Glomerular visceral epithelial cell (primary cell): ENCODE results near the gene HMGA1.
"Not testable (repeated sequence)": the region's sequence is repeated elsewhere in the genome, so short reads cannot be mapped to it uniquely, and the experiment has no call there.

ENCODE experiments used
- DNase-seq: peaks from one replicate; pipeline ENCODE4 v3.0.0-alpha.2; 2016; ENCODE audit errors: extremely low spot score

Gene HMGA1

GRCh38 chr6:34260576-34261267, 24.0 kb downstream of the HMGA1 start:
- DNase-seq = no peak

GRCh38 chr6:34263484-34263883, 26.8 kb downstream of the HMGA1 start:
- not testable (repeated sequence) for DNase-seq

- DNase-seq = no peak
These were observed 31.1 kb downstream of the HMGA1 start for GRCh38 chr6:34267746-34268145.

DNA sequence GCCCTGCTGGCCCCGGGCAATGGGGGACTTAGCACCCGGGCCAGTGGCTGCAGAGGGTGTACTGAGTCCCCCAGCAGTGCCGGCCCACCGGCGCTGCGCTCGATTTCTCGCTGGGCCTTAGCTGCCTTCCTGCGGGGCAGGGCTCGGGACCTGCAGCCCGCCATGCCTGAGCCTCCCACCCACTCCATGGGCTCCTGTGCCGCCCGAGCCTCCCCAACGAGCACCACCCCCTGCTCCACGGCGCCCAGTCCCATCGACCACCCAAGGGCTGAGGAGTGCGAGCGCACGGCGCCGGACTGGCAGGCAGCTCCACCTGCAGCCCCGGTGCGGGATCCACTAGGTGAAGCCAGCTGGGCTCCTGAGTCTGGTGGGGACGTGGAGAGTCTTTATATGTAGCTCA, 32.5 kb downstream of the HMGA1 start:
- DNase-seq = not testable (repeated sequence)

- not testable (repeated sequence) for DNase-seq
These were observed 33.1 kb downstream of the HMGA1 start for GRCh38 chr6:34269658-34270341.

GRCh38 chr6:34272013-34272926, 35.6 kb downstream of the HMGA1 start:
- no peak for DNase-seq

- DNase-seq = no peak
These were observed 36.7 kb downstream of the HMGA1 start for GRCh38 chr6:34273242-34273805.

GRCh38 chr6:34274129-34274528, 37.5 kb downstream of the HMGA1 start:
- DNase-seq = no peak

DNA sequence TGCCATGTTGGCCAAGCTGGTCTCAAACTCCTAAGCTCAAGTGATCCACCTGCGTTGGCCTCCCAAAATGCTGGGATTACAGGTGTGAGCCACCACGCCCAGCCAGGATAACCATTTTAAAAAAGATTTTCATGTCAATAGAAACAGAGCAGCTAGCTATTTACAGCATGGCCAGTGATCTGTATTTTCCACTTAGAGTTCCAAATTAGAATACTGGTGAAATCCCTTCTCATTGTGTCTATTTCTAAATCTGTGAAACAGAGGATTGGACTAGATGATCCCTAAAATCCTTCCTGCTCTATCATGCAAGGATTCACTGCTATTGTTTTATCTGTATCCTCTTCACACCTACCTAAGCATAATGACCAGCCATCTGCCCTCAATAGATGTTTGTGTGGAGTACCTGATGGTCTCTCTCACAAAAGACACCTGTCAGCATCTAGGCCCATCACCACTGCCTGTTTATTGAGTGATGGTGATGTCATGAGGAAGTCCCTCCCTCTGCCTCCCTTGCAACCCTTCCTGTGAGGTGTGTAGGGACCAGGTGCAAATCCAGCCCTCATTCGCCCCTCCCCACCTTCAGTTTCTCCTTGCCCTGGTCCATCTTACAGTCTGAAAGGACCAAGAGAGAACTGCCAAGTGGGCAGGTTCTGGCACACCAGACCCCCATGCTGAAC, 38.6 kb downstream of the HMGA1 start:
- DNase-seq = no peak

GRCh38 chr6:34276191-34276590, 39.5 kb downstream of the HMGA1 start:
- no peak for DNase-seq

DNA sequence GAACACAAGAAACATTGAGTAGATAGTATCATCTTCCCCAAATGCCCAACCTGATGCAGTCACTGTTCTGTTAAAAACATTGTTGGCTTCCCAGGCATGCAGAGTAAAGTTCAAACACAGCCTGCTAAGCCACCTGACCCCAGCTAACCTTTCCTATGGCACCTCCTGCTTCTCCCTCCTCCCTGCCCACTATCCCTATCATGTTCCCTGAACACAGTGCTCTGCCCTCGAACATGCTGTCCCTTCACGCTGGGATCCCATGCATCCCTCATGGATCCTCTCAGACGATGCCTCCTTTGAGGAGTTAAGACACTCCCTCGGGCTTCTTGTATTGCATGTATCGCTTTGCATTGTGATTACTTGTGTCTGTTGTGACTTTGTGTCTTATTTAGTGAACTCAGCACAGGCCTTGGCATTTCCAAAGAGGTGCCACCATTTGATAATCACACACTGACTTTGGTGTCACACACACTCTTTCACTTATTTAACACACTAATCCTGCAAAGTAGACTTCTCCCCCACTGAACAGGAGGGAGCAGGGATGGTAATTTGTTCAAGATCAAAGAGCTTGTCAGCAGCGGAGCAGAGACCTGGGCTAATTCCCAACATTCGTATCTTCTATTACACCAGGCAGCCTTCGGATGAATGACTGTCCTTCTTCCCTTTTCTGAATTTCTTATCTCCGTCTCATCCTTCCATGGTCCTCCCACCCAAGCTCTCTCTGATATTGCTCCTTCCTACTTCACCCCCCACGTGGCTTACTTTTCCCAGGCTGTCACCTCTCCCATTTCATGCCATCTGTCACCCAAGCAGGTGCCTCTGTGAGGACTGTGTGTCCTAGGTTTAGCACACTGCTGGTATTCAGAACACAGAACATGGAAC, 40.4 kb downstream of the HMGA1 start:
- DNase-seq = no peak

DNA sequence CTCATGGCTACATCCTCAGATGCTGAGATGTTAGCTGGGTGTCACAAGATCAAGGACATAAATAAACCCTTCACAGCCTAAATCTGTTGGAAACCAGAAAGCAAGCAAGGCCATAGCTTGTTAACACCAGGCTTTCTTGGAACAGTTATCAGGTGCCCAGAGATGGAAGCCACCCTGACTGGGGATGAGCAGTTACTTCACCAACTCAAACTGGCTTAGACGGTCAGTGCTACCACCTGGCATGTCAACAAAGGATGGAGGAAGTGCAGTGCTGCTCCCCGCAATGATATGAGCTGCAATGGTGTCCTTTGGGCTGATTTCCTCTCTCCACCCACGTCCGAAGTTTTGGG, 41.1 kb downstream of the HMGA1 start:
- DNase-seq = no peak

DNA sequence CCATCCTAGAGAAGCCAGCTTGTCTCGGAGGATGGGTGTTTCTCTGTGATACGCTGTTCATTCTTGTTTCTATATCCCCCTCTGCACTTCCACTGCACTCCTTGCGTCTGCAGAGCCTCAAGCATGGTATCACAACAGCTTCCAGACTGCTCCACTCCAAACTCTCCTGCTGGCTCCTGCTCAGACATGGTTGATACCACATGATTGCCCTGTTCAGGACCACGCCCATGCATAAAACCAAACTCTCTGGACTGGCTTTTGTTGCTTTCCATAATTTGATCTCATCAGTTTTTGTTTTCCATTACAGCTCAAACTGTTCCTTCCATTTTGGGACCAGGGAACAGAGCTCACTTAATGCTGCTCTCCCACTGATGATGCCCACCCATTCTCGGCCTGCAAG, 42.2 kb downstream of the HMGA1 start:
- no peak for DNase-seq

GRCh38 chr6:34280216-34280615, 43.5 kb downstream of the HMGA1 start:
- no peak for DNase-seq

DNA sequence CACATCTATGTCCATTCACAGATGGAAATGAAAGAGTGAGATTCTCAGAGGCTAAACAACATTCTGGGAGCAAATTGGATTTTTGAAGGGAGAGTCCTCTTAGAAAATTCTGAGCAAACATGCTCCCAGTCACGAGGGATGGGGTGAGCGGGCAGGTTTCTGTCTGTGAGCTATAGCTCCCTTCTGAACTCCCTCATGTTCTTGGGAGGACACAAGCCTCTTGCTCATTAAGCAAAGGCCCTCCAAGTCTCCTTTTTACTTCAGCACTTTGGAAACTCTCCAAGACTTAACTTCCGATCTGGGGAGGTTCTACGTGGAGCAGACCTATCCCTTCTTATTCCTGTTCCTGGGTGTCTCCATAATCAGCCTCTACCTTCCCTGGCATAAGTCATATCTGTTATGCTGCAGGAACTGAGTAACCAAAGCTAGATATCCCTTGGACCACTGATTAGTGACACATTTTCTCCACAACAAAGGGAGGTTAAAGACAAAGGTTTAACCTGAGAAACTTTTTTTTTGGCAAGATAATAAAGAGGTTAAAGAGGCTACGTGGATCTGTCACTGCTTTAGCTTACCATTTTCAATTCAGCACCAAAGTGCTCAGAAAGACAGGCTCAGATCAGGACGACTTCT, 45.1 kb downstream of the HMGA1 start:
- no peak for DNase-seq

DNA sequence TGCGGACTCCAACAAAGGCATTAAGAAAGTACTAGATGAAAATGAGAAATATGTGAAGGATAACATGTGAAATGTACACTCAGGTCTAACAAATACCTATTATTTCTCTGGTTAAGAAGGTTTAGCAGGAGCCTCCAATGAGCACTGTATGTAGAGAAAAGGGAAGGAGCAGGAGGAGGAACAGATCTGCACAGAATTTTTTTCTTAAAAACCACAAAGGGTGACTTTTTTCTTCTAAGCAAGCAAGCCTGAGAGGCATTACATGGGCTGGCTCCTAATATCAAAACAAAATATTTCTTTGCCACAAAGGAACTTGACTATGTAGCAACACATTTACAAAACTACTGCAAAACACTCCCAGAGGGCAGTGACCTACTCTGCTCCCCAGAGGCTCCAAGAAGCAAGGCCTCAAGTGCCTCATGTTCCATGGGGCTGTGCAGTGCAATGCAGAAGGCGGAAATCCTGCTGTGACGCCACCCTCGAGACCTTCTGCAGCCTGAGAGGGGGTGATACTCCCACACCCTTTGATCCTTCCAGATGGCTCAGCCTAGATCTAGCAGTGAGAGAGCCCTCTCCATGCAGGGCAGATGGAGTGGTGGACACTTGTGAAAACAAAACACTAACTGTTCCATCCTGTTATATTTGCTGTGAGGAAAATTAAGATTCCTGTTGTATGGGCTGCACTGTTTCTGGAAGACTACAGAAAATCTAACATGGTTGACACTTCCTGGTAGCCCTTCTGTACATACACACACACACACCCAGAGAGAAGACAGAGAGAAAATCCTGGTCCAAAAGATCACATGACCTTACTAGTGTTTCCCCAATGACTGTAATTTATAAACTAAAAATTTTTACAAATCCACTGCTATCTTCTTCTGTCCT, 48.1 kb downstream of the HMGA1 start:
- DNase-seq = no peak

DNA sequence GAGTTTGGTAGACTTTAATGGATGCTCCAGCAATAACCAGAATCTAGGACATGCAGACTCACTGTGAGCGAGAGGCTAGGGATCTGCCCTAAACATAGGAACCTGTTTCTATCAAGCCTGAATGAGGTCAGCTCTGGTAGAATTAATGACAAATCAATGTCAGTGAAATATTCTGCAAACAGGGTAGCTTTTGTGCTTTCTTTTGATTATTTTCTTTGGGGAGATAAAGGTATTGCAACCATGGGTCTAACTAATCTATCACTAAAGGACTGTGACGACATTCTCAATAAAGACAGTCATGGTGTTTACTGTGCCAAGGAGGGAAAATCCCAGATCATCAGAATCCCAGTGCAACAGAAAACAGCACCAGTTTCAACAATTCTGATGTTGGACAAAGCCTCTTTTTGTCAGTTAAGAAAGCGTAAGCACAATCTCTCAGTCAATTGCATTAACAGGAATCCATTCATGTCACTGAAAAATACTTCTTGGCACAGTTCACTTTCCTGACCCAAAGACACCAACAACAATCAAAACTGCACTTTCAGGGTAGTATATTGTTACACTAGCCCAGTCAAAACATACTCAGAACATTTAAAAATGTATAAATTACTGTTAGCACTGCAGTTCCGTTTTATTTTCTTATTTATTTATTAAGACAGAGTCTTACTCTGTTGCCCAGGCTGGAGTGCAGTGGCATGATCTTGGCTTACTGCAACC, 48.9 kb downstream of the HMGA1 start:
- DNase-seq = no peak

DNA sequence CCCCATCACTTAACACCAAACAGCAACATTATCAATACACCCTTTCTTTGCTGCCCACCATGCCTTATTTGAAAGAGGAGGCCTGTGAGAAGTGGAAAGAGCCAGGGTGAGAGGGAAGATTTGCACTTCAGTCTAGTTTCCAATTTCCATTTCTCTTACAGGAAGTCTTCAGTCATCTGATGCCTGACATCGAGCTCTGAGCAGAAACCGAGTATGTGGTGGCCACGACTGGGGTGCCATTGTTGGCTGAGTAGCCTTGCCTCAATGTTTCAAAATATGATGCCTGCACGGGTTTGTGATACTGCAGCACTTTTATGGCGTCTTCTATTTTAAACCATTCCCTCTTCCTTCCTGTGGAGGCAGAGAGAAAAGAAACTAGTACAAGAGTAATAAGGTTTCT, 51.9 kb downstream of the HMGA1 start:
- DNase-seq = no peak

DNA sequence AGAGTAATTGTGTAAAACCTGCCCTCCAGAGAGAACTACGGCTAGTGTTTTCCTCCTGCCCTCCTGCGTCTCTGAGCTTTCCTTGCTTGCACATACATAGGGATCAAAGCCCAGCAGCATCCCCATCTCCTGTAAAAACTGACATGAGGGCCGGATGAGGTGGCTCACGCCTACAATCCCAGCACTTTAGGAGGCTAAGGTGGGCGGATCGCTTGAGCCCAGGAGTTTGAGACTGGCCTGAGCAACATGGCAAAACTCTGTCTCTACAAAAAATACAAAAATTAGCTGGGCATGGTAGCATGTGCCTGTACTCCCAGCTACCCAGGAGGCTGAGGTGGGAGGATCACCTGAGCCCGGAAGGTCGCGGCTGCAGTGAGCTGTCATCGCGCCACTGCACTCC, 52.5 kb downstream of the HMGA1 start:
- no peak for DNase-seq
